ENCODE results near the gene IL9.

Gene IL9

DNA sequence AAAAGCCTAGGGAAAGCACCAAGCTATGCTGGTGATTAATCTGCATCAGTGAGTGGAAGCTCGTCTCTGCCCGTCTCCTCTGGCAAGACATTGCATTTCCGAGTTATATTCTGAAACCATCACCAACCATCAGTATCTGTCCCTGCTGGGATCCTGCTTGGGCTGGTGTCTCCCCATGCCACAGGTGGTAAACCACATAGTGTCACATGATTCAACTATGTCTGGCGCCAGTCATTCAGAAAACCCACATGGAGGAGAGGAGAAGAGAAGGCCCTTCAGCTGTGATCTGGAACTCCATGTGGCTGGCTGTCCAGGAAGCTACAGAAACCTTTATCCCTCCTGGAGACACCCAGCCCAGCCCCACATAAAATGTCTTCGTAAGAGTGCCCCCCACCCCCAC, 4.8 kb downstream of the IL9 start:
- no peak for DNase-seq

DNA sequence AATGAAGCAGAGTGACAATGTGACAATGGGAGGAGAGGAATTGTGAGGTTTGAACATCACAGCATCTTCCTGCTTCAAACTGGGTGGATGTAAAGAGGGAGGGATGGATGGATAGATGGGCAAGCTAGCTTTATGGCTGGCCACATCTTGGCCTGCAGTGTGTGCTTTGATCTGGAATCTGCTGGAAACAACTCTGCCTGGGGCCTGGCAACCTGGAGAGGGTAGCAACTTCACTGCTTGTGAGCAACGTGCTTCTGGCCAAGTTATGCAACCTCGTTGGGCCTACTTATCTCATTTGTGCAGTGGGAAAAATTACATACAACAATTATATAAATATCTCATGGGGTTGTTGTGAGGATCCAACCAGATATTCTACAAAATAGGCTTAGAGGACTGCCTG, 5.3 kb downstream of the IL9 start:
- DNase-seq: no peak

DNA sequence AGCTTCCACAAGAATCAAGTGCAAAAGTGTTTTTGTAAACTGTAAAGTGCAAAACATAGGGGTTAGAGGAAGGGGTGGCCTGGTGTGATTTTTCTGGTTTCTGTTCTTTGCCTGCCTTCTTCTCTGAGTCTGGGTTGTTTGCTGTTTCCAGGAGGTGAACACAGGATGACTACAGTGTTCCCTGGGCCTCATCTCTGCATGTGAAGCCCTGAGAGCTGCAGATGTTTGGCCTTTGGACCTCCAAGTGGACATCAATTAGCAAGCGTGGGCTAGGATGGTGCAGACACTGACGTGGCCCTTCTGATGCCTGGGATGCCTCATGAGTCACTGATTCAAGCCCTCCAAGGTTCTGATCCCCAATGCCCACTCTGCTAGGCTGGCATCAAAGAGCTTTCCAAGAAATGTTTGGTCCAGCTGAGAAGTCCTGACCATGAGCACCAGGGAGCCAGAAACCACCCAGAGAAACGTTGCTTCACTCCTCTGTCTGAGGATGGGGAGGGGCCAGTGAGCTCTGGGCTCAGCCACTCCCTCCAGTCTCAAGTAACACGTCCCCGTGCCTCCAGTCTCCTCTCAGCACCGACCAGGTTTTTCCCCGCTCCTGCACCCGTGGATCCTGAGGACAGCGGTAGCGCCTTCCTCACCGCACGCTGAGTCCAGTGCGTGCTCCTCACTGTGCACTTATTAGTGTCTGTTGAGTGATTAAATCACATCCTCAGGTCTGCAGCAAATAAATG, 7.6 kb downstream of the IL9 start:
- DNase-seq: no peak

DNA sequence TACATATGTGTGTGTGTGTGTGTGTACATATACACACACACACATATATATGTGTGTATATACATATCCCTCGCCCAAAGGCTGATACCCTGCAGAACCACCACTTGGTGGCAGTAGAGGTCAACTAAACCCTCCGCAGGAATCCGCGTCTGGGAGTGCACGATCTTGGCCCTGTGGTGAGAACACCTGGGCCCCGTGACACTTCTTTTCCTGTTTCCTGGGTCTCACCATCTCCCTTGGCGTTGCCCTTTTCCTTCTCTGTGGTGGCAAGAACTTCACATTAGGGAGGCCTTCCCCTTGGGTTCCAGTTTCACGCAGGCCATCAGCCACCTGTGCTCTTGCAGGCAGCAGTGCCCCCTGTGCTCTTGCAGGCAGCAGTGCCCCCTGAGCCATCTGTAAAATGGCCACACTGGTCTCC, 8.2 kb downstream of the IL9 start:
- DNase-seq: peak; percentile 74

DNA sequence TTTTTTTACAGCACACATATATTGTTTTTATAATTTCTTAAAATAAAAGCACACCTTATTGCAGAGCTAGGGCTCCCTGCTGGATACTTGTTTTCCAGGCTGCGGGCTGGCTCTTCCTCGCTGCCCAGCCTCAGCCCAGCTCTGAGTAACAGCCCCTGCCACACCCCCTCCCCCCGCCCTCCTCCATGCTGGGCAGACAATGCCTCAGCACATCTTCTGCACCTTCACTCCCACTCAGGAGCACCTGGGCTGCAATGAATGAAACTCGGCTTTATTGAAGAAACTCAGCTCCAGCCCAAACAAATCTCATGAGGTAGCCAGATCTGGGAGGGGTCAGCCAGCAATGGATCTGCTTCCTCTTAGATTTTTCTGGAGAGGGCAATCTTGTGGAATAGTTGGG, 9.5 kb downstream of the IL9 start:
- DNase-seq: no peak

DNA sequence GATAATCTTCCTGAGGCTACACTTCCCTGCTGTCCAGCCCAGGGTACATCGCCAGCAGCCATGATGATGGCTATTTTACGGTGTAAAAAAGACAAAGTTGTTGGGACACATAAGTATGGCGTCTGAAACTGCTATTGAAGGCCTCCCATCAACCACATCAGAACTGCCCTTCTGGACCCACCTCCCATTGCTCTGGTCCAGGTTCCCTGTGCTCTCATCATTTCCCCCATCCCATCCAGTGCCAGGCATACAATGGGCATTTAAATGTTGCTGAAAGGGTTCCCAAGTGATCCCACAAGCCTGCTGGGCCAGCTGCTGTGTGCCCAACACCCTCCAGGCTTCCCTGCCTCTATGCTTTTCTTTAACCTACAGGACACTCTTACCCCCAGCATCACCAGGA, 10.6 kb downstream of the IL9 start:
- no peak for DNase-seq

DNA sequence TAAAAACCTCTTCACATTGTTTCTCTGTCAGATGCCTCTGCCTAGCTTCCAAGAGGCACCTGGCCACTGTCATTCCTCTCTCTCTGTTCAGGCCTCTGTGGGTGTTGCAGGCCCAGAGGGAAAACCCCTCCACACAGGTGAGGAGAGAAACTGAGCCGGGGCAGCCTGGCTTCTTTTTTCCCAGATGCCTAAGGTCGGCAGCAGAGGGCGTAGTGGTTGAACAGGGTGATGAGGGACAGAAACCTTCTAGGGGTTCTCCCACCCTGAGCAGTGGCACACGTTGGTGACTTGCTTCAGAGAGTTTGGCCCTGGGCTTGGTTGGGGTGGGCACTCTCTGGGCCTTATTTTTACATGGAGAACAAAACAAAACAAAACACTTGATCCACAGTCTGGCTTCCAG, 12.2 kb downstream of the IL9 start:
- DNase-seq: no peak

DNA sequence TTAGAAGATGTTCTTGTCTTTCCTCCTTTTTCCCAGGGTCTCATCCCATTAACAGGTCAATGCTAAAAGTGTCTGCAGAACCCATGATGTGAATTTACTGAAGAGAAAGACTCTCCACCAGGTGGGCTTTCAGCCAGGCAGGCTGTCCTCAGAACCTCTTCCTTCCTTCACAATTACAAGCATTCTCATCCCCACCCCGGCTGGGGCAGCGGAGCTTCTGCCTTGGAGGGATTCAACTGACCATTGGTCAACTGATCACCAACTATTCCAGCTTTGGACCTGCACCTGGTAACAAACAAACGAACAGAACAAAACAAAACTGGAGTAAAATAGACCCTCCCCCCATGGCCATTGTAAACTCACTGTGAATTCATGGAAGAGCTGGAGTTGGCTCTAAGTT, 12.6 kb downstream of the IL9 start:
- DNase-seq: no peak

DNA sequence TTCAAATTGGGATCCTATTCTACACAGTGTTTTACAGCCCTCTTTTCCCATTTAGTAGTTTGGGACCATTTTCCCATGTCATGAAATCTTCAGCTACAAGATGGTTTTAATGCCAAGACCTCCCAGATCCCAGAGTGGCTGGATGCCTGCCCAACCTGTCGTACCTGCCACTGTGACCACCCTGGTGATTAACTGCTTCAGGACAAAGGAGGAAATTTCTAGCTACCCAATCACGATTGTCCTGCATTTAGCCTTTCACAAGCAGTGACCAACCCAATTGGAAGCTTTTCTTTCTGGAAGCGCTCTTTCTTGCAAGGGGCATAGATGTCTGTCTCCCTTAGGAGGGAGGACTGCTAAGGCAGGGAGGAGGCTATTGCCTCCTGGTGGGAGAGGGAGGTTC, 13.8 kb downstream of the IL9 start:
- no peak for DNase-seq

DNA sequence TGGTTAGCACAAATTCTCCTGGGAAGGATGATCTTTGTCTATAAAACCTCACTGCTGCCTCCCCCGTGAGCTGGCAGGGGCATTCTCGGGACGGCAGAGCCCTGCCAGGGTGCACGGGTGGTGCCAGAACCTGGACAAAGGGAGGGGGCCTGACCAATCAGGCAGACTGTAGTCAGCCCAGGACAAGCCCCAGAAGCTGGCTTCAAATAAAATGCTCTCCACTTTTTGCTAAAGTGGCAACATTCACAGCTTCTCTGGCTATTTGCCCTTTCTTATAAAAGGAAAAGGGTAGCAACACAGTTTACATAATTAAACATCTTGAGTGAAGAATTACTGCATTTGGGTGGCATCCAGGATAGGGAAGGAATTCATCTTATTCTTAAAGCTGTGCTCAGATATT, 14.4 kb downstream of the IL9 start:
- DNase-seq: no peak

DNA sequence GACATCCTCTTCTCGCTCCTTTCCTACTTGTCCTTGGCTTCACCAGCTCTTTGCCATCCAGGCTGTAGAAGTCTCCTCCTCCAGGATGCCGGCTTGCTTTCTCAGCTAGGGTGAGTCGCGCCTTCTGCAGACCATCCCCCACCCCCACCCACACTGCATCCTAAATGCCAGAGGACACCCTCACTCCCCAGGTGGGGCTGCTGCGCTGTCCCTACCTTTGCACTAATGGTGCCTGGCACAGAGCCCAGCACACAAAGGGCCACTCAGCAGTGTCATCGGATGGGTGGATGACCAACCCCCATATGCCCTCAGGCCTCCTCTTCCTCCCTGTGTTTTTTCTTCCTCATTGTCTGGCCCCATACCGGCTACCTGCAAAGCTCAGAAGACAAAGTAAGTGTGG, 14.8 kb downstream of the IL9 start:
- DNase-seq: no peak

DNA sequence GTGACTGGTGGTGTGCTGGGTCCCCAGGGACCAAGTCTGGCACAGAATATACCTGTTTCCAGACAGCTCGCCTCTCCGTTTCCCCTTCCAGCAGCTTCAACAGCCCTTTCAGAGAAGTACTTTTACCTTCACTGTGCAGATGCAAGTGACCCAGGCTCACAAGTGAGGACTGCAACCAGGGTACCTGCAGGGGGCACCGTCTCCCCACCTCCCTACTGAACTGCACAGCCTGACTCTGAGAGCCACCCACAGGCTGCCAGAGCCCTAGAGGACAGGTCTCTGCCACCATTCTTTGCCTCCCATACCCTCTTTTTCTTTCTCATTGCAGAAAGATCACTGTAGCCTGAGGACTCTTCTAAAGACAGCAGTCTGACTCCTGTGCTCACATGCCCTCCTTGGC, 15.4 kb downstream of the IL9 start:
- no peak for DNase-seq

DNA sequence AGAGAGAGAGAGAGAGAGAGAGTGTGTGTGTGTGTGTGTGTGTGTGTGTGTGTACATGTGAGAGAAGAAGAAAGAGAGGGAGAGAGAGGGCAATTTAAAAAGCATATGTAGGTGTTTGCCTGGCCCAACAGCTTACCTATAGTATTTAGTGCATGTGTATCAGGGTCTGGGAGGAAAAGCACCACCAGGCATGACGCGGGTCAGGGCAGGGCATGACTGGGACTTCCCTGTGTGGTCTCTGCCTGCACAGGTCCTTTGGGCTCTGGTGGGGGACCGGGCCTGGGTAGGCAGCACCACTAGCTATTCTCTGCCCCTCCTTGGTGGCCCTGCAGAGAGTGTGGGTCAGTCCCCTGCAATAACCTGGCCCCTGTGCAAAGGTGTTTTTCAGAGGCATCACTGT, 16.1 kb downstream of the IL9 start:
- DNase-seq: no peak

DNA sequence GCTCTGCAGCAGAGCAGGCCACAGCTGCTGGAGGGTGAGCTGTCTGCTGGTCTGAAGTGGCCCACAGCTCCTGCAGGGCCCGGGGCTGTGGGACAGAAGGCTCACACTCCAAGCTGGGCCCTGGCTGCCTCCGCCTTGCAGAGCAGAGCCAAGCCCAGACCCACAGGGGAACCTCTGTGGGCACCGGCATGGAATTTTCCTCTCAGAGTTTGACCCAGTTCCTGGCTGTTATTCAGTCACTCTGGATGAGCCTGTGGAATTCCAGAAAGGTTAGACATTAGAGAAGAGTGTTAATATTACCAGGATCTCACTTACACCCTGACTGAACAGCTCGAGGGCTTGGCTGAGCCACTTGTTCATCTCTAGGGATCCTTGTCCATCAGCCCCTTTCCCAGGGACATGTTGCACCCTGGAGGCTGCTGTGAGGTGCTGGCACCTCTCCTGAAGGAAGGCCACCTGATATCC, 17.5 kb downstream of the IL9 start:
- DNase-seq: no peak

DNA sequence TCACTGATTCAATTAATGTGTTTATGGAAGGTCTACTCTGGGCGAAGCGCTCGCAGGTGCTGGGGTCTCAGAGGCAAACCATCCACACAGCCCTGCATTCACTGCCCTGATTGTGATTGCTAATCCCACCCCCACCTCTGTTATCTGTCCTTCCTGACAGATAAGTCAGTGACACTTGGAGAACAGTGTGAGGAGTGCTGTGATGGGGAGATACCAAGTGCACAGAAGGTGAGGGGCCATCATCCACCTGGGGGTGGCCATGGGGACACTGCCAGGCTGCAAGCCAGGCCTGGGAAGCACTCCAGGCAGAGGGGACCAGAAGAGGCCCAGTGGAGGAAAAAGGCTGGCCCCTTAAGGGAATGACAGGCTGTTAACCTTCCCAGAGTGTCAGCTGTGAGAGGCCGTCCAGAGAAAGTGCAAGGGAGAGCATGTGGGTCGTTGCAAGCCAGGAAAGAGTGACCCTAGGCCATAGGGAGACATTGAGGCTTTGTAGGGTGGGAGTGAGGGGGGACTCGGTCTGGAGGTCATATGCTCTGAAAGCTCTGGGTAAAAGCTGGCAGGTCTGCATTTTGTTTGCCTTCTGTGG, 18.0 kb downstream of the IL9 start:
- DNase-seq: no peak

DNA sequence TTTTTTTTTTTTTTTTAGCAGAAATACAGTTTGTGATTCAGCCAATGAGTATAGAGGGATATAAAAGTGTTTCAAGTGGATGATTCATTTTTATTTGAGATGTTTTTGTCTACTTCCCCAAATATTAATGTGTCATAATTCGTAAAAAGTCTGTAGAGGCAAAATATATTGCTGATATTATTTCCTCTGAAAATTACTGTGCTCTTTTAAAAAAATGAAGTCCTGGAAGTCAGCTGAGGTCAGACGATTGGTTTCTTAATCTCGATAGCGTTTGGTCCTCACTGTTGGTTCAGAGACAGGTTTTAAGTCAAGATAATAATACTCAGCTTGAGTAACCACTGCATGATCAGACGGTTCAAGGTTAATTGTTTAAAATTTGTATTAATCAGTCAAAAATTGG, 19.5 kb downstream of the IL9 start:
- no peak for DNase-seq

DNA sequence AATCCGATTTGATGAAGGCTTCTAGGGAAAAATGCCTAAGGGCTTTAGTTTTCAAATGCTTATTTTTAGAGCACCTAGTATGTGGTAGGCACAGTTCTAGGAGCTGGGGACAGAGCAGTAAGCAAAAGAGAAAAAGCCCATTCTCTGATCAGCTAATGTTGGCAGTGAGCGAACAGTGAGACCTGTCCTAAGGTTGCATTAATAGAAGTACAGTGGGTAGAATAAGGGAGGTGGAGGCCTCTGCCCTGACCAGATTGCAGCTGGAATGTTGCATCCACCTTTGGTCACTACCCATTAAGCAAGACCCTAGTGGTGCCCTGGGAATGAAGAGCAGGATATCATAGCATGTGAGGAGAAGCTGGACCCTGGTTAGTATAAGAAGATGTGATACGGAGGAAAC, 20.1 kb downstream of the IL9 start:
- DNase-seq: no peak

DNA sequence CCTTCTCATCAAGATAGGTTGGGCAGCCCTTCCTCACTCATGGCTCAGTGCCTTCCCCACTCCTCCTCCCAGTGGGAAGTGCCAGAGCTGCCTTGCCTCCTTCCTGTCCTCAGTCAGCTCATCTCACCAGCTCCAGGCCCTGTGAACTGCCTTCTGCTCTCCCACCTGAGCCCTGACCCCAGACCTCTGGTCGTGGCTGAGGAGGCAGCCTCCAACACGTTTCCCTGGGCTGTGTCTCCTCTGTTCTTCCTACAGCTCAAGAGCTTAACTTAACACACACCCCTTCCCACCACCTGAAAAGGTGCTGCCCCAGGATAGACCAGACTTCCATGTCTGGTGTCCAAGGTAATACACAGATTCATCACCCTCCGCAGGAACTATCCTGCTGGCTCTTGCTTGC, 21.2 kb downstream of the IL9 start:
- no peak for DNase-seq

DNA sequence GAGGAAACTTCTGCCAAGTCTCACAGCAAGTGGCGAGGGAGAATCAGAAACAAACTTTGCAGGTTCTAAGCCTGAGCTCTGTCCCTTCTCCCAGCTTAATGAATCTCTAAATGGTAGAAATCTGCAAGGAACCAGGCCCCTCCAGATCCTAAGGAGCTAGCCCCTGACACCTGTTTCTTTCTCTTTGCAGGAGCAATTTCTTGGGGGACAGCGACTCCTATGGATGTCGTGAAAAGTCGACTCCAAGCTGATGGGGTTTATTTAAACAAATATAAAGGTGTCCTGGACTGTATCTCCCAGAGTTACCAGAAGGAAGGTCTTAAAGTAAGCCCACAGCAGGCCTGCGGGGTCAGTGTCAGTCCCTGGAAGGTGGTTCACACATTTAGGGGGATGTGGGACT, 21.8 kb downstream of the IL9 start:
- no peak for DNase-seq

DNA sequence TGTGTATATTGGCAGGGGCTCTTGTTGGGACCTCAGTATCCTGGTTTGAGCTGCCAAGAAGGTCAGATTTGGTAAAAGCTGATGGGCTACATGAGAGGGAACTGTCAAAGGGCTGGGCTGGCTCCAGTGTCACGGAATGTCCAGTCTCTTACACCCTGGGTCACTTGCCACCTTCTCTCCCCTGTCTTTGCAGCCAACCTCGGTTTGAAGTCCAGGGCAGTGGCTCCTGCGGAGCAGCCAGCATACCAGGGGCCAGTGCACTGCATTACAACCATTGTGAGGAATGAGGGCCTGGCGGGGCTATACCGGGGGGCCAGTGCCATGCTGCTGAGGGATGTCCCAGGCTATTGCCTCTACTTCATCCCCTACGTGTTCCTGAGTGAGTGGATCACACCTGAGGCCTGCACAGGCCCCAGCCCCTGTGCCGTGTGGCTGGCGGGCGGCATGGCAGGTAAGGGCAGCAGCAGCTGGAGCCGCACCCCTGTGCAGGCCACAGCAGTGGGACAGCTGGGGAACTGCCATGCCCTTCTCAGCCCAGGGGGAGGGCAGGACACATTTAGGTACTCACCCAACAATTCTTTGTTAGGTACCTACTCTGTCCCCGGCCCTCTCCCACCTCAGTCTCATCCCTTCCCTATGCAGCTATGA, 24.2 kb downstream of the IL9 start:
- no peak for DNase-seq

DNA sequence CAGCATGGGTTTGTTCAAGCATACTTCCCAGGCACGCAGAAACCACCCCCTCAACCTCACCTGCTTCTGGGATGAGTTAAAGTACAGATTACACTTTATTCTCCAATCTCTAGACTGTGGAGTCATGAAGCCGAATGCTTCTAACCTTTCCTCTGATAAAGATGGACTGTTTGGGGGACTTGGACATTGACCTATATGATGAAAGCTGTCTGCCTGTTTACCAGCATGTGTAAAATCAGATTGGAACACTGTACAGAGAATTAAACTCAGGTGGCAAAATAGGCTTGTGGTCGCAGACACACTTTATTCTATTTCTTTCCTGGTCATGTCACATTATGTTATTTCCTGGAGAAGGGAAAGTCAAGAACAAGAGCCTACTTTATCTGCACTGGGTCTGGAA, 25.7 kb downstream of the IL9 start:
- DNase-seq: no peak

DNA sequence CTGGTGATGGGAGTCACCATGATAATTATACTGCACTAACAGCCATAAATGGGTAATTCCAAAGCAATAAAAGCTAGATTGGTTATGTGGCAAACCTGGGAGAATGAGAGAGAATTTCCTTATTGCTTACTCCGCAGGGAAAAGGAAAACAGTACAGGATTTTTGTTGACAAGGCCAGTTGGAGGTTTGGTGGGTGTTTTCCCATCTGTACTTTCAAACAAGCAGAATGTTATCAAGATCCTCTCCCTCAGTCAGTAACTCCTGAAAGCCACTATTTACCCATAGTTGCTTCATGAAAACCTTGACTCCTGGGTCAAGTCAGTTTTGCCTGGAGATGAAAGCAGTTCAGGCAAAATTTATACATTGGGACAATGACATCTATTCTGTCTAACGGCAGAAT, 26.4 kb downstream of the IL9 start:
- DNase-seq: no peak

DNA sequence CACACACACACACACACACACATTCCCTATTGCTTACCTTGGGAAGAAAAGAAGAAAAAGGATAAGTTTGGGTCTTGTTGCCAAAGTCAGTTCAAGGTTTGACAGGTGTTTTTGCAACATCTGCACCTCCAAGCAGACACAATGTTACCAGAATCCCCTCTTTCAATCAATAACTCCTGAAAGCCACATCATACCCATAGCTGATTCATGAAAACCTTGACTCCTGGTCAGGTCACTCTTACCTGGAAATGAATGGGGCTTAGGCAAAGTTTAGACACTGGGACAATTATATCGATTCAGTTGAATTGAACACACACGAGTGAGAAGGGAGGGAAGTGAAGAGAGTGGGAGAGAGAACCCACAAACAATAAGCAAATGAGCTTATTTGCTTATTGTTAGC, 27.0 kb downstream of the IL9 start:
- no peak for DNase-seq

DNA sequence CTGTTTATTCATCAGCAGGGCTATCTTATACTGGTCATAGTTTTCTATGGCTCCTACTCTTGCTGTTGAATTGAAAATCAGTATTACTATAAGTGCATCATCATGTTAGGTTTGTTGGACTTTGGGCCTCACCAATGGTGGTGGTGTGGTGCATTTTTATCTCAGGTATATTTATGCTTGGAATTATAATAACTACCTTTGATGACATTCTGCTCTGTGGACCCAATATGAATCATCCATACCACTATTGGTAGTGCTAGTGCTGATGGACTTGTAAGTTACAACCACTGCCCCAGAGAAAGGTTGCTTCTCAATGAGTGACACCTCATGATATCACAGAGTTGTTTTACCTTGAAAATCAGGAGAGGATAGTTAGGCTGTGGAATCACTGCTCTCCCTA, 28.0 kb downstream of the IL9 start:
- no peak for DNase-seq

DNA sequence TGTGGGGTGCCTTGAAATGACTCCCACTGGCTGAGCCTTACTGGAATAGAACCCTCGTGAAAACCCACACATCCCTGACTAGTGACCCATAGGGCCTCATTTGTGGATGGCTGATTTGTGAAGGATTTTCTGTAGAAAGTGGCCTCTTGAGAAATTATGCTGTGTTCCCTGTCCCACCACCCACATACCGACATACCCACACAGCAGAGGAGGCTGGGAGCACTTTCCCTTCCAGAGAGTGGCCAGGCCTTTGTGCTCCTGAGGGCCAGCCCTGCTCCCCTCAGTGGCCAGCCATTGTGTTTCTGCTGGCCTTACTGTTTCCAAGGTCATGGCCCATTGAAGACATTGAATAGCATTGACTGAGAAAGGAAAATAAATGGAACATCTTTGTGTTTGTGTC, 29.6 kb downstream of the IL9 start:
- DNase-seq: no peak

Measured in CD4-positive, alpha-beta T cell treated with Interleukin-12 subunit alpha and Interleukin-12 subunit beta, for 1 hour (primary cell).